ENCODE data around the gene HIF3A. TPM values are rescaled to one million over a fixed set of nuclear protein-coding genes. Genes with fewer than 3 reads are reported as not detected.

Gene HIF3A
- total RNA-seq, 4 donors from 2014 or later: 49.1 to 88.3 (median 66.0) TPM

DNA sequence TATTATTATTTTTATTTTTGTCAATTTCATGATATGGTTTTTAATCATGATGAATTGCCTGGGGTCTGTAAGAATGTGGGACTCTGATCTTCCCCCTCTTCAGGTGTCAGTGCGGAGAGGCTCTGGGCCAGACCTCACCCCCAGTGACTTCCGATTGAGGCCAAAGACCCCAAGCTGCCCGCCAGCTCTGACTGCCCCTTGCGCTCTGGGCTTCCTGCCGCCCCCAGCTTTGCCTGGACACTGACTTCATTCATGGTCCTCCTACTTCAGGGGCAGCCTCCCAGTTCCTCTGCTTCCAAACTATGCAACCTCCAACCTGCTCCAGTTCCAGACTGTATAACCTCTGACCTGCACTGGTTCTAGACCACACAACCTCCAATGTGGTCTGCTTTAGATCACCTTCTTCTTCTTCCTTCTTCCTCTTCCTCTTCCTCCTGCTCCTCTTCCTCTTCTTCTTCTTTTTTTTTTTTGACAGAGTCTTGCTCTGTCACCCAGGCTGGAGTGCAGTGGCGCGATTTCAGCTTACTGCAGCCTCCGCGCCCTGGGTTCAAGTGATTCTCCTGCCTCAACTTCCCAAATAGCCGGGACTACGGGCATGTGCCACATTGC, 43.3 kb downstream of the HIF3A start:
- no peak for TF ChIP-seq POLR2A (IDR thresholded peaks at IDR 0.05)
- TF ChIP-seq, protein P1, sequence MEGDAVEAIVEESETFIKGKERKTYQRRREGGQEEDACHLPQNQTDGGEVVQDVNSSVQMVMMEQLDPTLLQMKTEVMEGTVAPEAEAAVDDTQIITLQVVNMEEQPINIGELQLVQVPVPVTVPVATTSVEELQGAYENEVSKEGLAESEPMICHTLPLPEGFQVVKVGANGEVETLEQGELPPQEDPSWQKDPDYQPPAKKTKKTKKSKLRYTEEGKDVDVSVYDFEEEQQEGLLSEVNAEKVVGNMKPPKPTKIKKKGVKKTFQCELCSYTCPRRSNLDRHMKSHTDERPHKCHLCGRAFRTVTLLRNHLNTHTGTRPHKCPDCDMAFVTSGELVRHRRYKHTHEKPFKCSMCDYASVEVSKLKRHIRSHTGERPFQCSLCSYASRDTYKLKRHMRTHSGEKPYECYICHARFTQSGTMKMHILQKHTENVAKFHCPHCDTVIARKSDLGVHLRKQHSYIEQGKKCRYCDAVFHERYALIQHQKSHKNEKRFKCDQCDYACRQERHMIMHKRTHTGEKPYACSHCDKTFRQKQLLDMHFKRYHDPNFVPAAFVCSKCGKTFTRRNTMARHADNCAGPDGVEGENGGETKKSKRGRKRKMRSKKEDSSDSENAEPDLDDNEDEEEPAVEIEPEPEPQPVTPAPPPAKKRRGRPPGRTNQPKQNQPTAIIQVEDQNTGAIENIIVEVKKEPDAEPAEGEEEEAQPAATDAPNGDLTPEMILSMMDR (IDR thresholded peaks at IDR 0.05): no peak
- Histone ChIP-seq H3K27ac (no peak overlapping the region), H3K9me3 (no peaks in the 10 kb centered on the region), H3K4me3 (replicated peaks in 1 of 3) (no peak overlapping the region), H3K36me3 (no peaks in the 10 kb centered on the region), H3K4me1 (no peaks in the 10 kb centered on the region), H3K27me3 (no peaks in the 10 kb centered on the region)
- DNase-seq: no peak
- intact Hi-C loops (cut with DNase I): loop anchor here (10.0 kb wide), 1 partner anchor 55 kb away; no protein-coding TSS in a partner anchor
- 96 to 97% methylated on average over 11 of the region's 11 CpGs for WGBS, 2 donors

DNA sequence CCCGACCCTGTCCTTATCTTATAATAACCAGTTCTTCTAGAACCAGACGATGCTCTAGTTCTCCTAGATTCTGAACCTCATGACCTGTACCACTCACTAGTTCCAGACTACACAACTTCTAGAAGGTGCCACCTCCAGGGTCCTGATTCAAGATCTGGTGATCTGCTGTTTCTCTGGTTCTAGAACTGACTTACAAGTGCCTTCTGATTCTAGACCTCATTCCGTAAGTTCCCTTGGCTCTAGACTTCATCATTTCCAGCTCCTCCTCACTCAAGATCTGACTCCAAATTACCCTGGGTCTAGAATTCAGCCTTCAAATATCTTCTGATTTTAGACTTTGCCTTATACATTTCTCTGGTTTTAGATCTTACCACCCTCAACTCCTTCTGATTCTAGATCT, 45.1 kb downstream of the HIF3A start:
- DNase-seq: no peak
- Histone ChIP-seq H3K4me1 (peaks cover 0 to 4% of the 10 kb centered on the region in 2 donors), H3K27ac (no peak overlapping the region), H3K9me3 (no peaks in the 10 kb centered on the region), H3K27me3 (no peaks in the 10 kb centered on the region), H3K36me3 (no peaks in the 10 kb centered on the region), H3K4me3 (replicated peaks in 1 of 3) (no peak overlapping the region)
- intact Hi-C loops (cut with DNase I): loop anchor here (10.0 kb wide), 1 partner anchor 57 kb away; no protein-coding TSS in a partner anchor
- WGBS, 2 donors: 93 to 94% methylated on average over 3 of the region's 3 CpGs
- TF ChIP-seq POLR2A (IDR thresholded peaks at IDR 0.05): no peak
- TF ChIP-seq, protein P1 (IDR thresholded peaks at IDR 0.05): no peak

DNA sequence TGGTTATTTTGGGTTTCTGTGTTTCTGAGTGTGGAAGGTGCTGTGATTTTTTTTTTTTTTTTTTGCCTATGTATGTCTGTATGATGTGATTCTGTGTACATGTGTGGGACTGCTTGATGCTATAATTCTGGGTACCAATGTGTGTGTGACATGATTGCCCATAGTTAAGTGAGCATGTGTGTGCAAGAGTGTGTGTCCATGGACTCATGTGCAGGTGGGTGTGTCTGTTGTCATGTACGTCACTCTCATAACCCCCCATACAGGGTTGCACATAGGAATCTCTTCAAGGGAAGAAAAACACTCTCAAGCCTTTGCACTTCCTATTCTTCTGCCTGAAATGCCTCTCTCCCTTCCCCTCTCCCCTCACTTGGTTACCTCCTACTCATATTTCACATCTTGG, 47.5 kb downstream of the HIF3A start:
- TF ChIP-seq POLR2A (IDR thresholded peaks at IDR 0.05): no peak
- no peaks in the 10 kb centered on the region for H3K27me3 ChIP-seq
- no peak overlapping the region for H3K27ac ChIP-seq
- no peak overlapping the region for H3K4me3 ChIP-seq (replicated peaks in 1 of 3)
- no peaks in the 10 kb centered on the region for H3K36me3 ChIP-seq
- 56 to 61% methylated on average over 1 of the region's 1 CpG for WGBS, 2 donors
- DNase-seq: no peak
- H3K9me3 ChIP-seq: no peaks in the 10 kb centered on the region
- peaks cover 19 to 24% of the 10 kb centered on the region in 2 donors for H3K4me1 ChIP-seq
- intact Hi-C loops (cut with DNase I): loop anchor here (10.0 kb wide), 1 partner anchor 60 kb away; no protein-coding TSS in a partner anchor

DNA sequence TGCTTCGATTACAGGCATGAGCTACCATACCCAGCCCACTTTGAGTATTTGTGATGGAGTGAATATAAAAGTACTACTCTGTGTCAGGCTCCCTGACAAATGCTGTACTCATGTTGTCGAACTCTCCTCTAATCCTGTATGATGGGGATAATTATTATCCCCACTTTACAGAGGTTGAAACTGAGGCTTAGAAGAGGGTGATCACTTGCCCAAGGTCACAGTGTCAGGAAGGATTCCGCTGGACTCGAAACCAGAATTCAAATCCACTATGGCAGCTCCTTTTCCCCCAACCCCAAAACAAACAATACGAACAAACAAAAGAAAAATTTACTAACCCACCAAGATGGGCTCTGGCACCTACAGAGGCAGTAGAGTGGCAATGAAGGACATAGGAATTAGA, 48.3 kb downstream of the HIF3A start:
- Histone ChIP-seq H3K4me1 (peaks cover 27 to 32% of the 10 kb centered on the region in 2 donors), H3K4me3 (replicated peaks in 1 of 3) (no peak overlapping the region), H3K36me3 (no peaks in the 10 kb centered on the region), H3K9me3 (no peaks in the 10 kb centered on the region), H3K27me3 (no peaks in the 10 kb centered on the region), H3K27ac (no peak overlapping the region)
- intact Hi-C loops (cut with DNase I): loop anchor here (10.0 kb wide), 1 partner anchor 60 kb away; no protein-coding TSS in a partner anchor
- WGBS, 2 donors: 94 to 95% methylated on average over 5 of the region's 5 CpGs
- TF ChIP-seq, protein P1 (IDR thresholded peaks at IDR 0.05): no peak
- no peak for TF ChIP-seq POLR2A (IDR thresholded peaks at IDR 0.05)
- no peak for DNase-seq

DNA sequence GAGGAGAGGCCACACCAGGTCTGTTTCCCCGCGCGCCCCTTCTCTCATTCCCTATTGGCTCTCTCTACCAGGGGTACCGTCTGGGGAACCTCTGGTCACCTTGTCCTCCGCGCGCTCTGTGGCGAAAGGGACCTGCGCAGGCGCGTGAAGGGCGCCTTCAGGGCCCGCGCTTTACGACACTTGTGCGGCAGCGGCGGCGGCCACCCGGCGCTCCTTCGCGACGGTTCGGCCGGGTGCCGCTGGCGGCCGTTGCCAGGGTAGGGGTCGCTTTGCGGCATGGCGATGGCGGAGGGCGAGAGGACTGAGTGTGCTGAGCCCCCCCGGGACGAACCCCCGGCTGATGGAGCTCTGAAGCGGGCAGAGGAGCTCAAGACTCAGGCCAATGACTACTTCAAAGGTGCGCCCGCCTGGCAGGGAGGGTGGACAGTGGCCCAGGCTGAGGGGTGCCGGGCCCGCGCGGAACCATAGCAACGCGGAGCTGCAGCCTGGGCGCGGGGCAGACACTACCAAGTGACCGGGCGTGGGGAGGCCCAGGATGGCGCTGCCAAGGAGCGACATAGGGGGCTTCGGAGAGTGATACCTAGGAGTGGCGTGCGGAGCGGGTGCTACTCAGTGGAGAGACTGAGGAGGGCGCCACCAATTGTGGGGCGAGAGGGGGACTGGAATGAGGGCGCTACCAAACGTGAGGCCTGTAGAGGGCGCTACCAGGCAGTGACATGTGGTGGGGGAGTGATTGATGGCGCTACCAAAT, 50.2 kb downstream of the HIF3A start, which contains the start of gene PPP5C:
Gene PPP5C, plus strand, starts transcription at position 267 of the 751 bp plus-strand sequence. Its CDS starts 10 bp downstream, at position 277.
- H3K27ac ChIP-seq: peak within 1 kb of the TSS; percentile 53 to 90 (median 85)
- 0 to 2% methylated on average over 14 to 27 of the region's 62 CpGs for WGBS, 2 donors
- H3K27me3 ChIP-seq: no peaks in the 10 kb centered on the region
- peak; percentile 94 for DNase-seq
- intact Hi-C loops (cut with DNase I): loop anchor here (10.0 kb wide), 1 partner anchor 62 kb away; no protein-coding TSS in a partner anchor
- no peaks in the 10 kb centered on the region for H3K36me3 ChIP-seq
- H3K4me3 ChIP-seq (replicated peaks in 1 of 3): peak within 1 kb of the TSS; percentile 76 to 90 (median 85)
- TF ChIP-seq, protein P1 (IDR thresholded peaks at IDR 0.05): peak; percentile 33 to 83 (median 66)
- TF ChIP-seq POLR2A (IDR thresholded peaks at IDR 0.05): peak in 1 of 2 donors; percentile 81
- peaks cover 45 to 51% of the 10 kb centered on the region in 2 donors for H3K4me1 ChIP-seq
- no peaks in the 10 kb centered on the region for H3K9me3 ChIP-seq

Measured in thyroid gland (tissue), 4 donors.